MCF 10A (cell line): ENCODE data around the gene THEMIS. TPM values are rescaled to one million over a fixed set of nuclear protein-coding genes. Genes with fewer than 3 reads are reported as not detected.
A peak's percentile ranks its signal among the peaks of the same experiment; 100 is the strongest.

Source experiments
- BruUV-seq: library from RNA; stranded (reverse); fragments of 400-500 nt; replicated peaks from 2 replicates; lab custom pipeline; 2021; lab: Mats Ljungman, UMichigan
- CTCF ChIA-PET: fragments of 300-600 bp; sonication (Branson Sonifier 250); formaldehyde crosslinking; extraction: SDS; loops from one replicate; lab custom pipeline; 2021; ENCODE audit warnings: antibody characterized with exemption, inconsistent platforms; lab: Yijun Ruan, JAX
- POLR2A ChIA-PET: fragments of 300-600, 350-650 bp; sonication (Branson Sonifier 250); formaldehyde crosslinking; extraction: SDS; loops from one replicate; lab custom pipeline; 2020; ENCODE audit warnings: antibody characterized with exemption, inconsistent platforms; lab: Yijun Ruan, JAX
- DNase-seq: peaks from one replicate; pipeline ENCODE4 v3.0.0-alpha.2; 2018; ENCODE audit not compliant: unreplicated experiment
- H3K27ac Mint-ChIP-seq: one replicate; pipeline ENCODE4 v1.8.0; 2022; ENCODE audit warnings: mild to moderate bottlenecking, low read depth, mixed read lengths; ENCODE audit not compliant: unreplicated experiment
- H3K27me3 Mint-ChIP-seq: one replicate; pipeline ENCODE4 v1.8.0; 2022; ENCODE audit warnings: mixed read lengths; ENCODE audit not compliant: insufficient read depth, unreplicated experiment
- H3K36me3 Mint-ChIP-seq: one replicate; pipeline ENCODE4 v1.8.0; 2022; ENCODE audit warnings: mild to moderate bottlenecking, moderate library complexity, mixed read lengths; ENCODE audit not compliant: insufficient read depth, unreplicated experiment
- H3K4me1 Mint-ChIP-seq: one replicate; pipeline ENCODE4 v1.8.0; 2022; ENCODE audit warnings: mixed read lengths; ENCODE audit not compliant: insufficient read depth, unreplicated experiment
- H3K4me3 Mint-ChIP-seq: one replicate; pipeline ENCODE4 v1.8.0; 2022; ENCODE audit warnings: mild to moderate bottlenecking, moderate library complexity, mixed read lengths; ENCODE audit not compliant: unreplicated experiment
- H3K9me3 Mint-ChIP-seq: one replicate; pipeline ENCODE4 v1.8.0; 2022; ENCODE audit warnings: mixed read lengths; ENCODE audit not compliant: unreplicated experiment
- intact Hi-C: fragments of 100-400 bp; cut with micrococcal nuclease; formaldehyde crosslinking; loops from 2 replicates; pipeline ENCODE4 v1.14.1; 2022
- total RNA-seq: library from RNA; stranded (reverse); gene quantifications from 2 replicates; pipeline ENCODE4 v1.2.3, GENCODE V29; 2022
- TF ChIP-seq, protein P1 (sequence below): fragments of 200-600 bp; IDR thresholded peaks from one replicate; pipeline ENCODE4 v1.8.0; 2022; ENCODE audit warnings: antibody characterized with exemption, mild to moderate bottlenecking; ENCODE audit not compliant: unreplicated experiment

Gene THEMIS
- total RNA-seq, 1 experiment from 2014 or later: not detected

- ChIA-PET POLR2A (interaction anchor here (0.6 kb wide), 2 partner anchors 376 to 1644 kb away, joined by 3 read pairs; no protein-coding TSS in a partner anchor), CTCF (interaction anchor here (0.6 to 3.6 kb wide), 8 partner anchors 18 to 1400 kb away, joined by 3 to 15 read pairs (median 4); no protein-coding TSS in a partner anchor)
- Mint-ChIP-seq H3K27me3 (no peaks in the 10 kb centered on the region), H3K4me1 (no peaks in the 10 kb centered on the region), H3K9me3 (no peaks in the 10 kb centered on the region), H3K36me3 (no peaks in the 10 kb centered on the region), H3K4me3 (no peak overlapping the region), H3K27ac (no peak overlapping the region)
- BruUV-seq: no TSS peak
- intact Hi-C loops: loop anchor here (5.0 to 10.0 kb wide), 3 partner anchors 471 to 1521 kb away; no protein-coding TSS in a partner anchor
- TF ChIP-seq, protein P1, sequence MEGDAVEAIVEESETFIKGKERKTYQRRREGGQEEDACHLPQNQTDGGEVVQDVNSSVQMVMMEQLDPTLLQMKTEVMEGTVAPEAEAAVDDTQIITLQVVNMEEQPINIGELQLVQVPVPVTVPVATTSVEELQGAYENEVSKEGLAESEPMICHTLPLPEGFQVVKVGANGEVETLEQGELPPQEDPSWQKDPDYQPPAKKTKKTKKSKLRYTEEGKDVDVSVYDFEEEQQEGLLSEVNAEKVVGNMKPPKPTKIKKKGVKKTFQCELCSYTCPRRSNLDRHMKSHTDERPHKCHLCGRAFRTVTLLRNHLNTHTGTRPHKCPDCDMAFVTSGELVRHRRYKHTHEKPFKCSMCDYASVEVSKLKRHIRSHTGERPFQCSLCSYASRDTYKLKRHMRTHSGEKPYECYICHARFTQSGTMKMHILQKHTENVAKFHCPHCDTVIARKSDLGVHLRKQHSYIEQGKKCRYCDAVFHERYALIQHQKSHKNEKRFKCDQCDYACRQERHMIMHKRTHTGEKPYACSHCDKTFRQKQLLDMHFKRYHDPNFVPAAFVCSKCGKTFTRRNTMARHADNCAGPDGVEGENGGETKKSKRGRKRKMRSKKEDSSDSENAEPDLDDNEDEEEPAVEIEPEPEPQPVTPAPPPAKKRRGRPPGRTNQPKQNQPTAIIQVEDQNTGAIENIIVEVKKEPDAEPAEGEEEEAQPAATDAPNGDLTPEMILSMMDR: no peak
- peak; percentile 7 for DNase-seq
Measured at GRCh38 chr6:127854009-127854408, 46.8 kb downstream of the THEMIS start.

DNA sequence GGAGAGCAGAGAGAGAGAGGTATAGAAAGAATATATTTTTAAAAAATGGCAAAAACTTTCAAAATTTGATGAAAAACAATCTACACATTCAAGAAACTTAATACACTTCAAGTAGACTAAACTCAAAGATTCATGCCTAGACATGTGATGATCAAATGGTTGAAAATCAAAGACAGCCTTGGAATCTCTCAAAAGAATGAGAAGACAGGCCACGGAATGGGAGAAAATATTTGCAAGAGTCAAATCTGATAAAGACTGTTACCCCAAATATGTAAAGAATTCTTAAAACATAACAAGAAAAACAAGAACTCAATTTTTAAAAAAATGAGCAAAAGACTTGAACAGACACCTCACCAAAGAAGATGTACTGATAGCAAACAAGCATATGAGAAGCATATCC lies 49.7 kb downstream of the THEMIS start:
- Mint-ChIP-seq H3K27ac (no peak overlapping the region), H3K4me1 (no peaks in the 10 kb centered on the region), H3K27me3 (peaks cover 14% of the 10 kb centered on the region), H3K36me3 (no peaks in the 10 kb centered on the region), H3K9me3 (no peaks in the 10 kb centered on the region), H3K4me3 (no peak overlapping the region)
- no TSS peak for BruUV-seq
- no peak for DNase-seq
- intact Hi-C loops: loop anchor here (5.0 to 10.0 kb wide), 3 partner anchors 474 to 1524 kb away; no protein-coding TSS in a partner anchor
- ChIA-PET CTCF (interaction anchor here (0.6 to 0.7 kb wide), 2 partner anchors 564 to 663 kb away, joined by 3 read pairs; no protein-coding TSS in a partner anchor), POLR2A (no interaction called here)
- TF ChIP-seq, protein P1: no peak

DNA sequence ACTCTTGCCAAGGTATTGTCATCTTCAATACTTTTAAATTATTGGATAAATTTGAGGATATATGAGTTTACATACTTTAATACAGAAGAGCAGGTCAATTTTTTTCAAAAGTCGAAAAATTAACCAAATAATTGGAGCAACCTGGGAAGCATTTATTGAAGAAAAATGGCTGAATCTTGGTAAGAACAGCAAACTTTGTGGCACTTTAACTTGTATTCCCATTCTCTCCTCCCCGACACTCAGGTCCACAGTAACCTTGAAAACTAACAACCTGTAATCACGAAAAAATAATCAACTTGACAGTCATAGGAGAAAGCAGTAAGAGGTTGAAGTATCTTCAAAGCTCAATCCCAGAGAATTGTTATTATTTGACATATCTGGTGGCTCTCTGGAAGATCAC lies 55.6 kb downstream of the THEMIS start:
- no peaks in the 10 kb centered on the region for H3K4me1 Mint-ChIP-seq
- TF ChIP-seq, protein P1: no peak
- H3K27me3 Mint-ChIP-seq: peaks cover 31% of the 10 kb centered on the region
- ChIA-PET POLR2A (interaction anchor here (0.7 kb wide), 1 partner anchor 307 kb away, joined by 3 read pairs; no protein-coding TSS in a partner anchor), CTCF (interaction anchor here (0.6 to 2.2 kb wide), 2 partner anchors 10 to 11 kb away, joined by 4 to 11 read pairs; no protein-coding TSS in a partner anchor)
- intact Hi-C loops: no loop called here
- BruUV-seq: no TSS peak
- H3K9me3 Mint-ChIP-seq: no peaks in the 10 kb centered on the region
- H3K27ac Mint-ChIP-seq: no peak overlapping the region
- H3K4me3 Mint-ChIP-seq: no peak overlapping the region
- DNase-seq: no peak
- no peaks in the 10 kb centered on the region for H3K36me3 Mint-ChIP-seq

GRCh38 chr6:127844529-127844928 lies 56.3 kb downstream of the THEMIS start:
- POLR2A ChIA-PET: no interaction called here
- no TSS peak for BruUV-seq
- Mint-ChIP-seq H3K36me3 (no peaks in the 10 kb centered on the region), H3K4me3 (no peak overlapping the region), H3K27ac (no peak overlapping the region), H3K9me3 (no peaks in the 10 kb centered on the region), H3K4me1 (no peaks in the 10 kb centered on the region), H3K27me3 (peaks cover 31% of the 10 kb centered on the region)
- DNase-seq: no peak
- intact Hi-C loops: no loop called here
- TF ChIP-seq, protein P1: no peak
- CTCF ChIA-PET: no interaction called here
